HEK293 (cell line): ENCODE measurements around the gene SGPL1.

Source experiments
- CTCF ChIA-PET: fragments of 350-600 bp; formaldehyde crosslinking; extraction: SDS; loops from one replicate; lab custom pipeline; 2021; ENCODE audit warnings: antibody characterized with exemption; lab: Yijun Ruan, JAX
- POLR2A ChIA-PET: fragments of 300-600 bp; formaldehyde crosslinking; extraction: SDS; loops from one replicate; lab custom pipeline; 2020; ENCODE audit warnings: antibody characterized with exemption, inconsistent platforms; lab: Yijun Ruan, JAX
- H3K27ac ChIP-seq: fragments of 200-500 bp; sonication (Bioruptor generic); 2 replicates; pipeline ENCODE4 v1.5.1; 2014; ENCODE audit warnings: low read depth, low read length, control low read depth, inconsistent platforms; ENCODE audit errors: extremely low read depth
- H3K36me3 ChIP-seq, 2 experiments: fragments of 200-500 bp in 1 of 2; sonication (Bioruptor generic) in 1 of 2; 1 replicate in 1 of 2; 2 replicates in 1 of 2; pipeline ENCODE4 v1.5.1; 2014 to 2017; ENCODE audit warnings: inconsistent platforms in 2 of 2, low read length in 2 of 2; ENCODE audit not compliant: control insufficient read depth in 2 of 2, insufficient read depth in 1 of 2
- H3K4me1 ChIP-seq: fragments of 200-500 bp; sonication (Bioruptor generic); 2 replicates; pipeline ENCODE4 v1.5.1; 2014; ENCODE audit warnings: mild to moderate bottlenecking, low read length, inconsistent platforms; ENCODE audit not compliant: control insufficient read depth, insufficient read depth
- H3K4me3 ChIP-seq: 2 replicates; pipeline ENCODE4 v1.5.1; 2011; ENCODE audit warnings: low read depth, mild to moderate bottlenecking, control low read depth, low read length, moderate library complexity
- H3K9me3 ChIP-seq: fragments of 200-500 bp; sonication (Bioruptor generic); 2 replicates; pipeline ENCODE4 v1.5.1; 2014; ENCODE audit warnings: low read depth, low read length, inconsistent platforms; ENCODE audit not compliant: control insufficient read depth, insufficient read depth
- ELK4 ChIP-seq: IDR thresholded peaks from 2 replicates; pipeline ENCODE4 v1.6.1; 2011; ENCODE audit warnings: mild to moderate bottlenecking, low read depth, low read length, borderline replicate concordance
- PRDM10 ChIP-seq: fragments of 450-650 bp; formaldehyde crosslinking; IDR thresholded peaks from 2 replicates; pipeline ENCODE4 v1.5.1; 2016; ENCODE audit warnings: missing biosample characterization, missing genetic modification characterization
- SCRT1 ChIP-seq: fragments of 450-650 bp; formaldehyde crosslinking; IDR thresholded peaks from 2 replicates; pipeline ENCODE4 v1.5.1; 2016; ENCODE audit warnings: missing biosample characterization, missing genetic modification characterization, borderline replicate concordance
- SCRT2 ChIP-seq: fragments of 450-650 bp; formaldehyde crosslinking; IDR thresholded peaks from 2 replicates; pipeline ENCODE4 v1.5.1; 2016; ENCODE audit warnings: missing biosample characterization, missing genetic modification characterization
- SP7 ChIP-seq: fragments of 450-650 bp; formaldehyde crosslinking; IDR thresholded peaks from 2 replicates; pipeline ENCODE4 v1.5.1; 2016; ENCODE audit warnings: missing biosample characterization, missing genetic modification characterization
- YY1 ChIP-seq: fragments of 450-650 bp; formaldehyde crosslinking; IDR thresholded peaks from 2 replicates; pipeline ENCODE4 v1.5.1; 2018; ENCODE audit warnings: missing biosample characterization, missing genetic modification characterization
- ZBTB11 ChIP-seq: fragments of 450-650 bp; formaldehyde crosslinking; conservative IDR thresholded peaks from 2 replicates; pipeline ENCODE4 v1.5.1; 2016; ENCODE audit warnings: low read depth, missing biosample characterization, missing genetic modification characterization
- ZBTB48 ChIP-seq: fragments of 450-650 bp; formaldehyde crosslinking; IDR thresholded peaks from 2 replicates; pipeline ENCODE4 v1.5.1; 2016; ENCODE audit warnings: missing biosample characterization, missing genetic modification characterization
- ZNF133 ChIP-seq: fragments of 450-650 bp; formaldehyde crosslinking; IDR thresholded peaks from 2 replicates; pipeline ENCODE4 v1.5.1; 2016; ENCODE audit warnings: missing biosample characterization, missing genetic modification characterization
- ZNF138 ChIP-seq: fragments of 450-650 bp; formaldehyde crosslinking; IDR thresholded peaks from 2 replicates; pipeline ENCODE4 v1.5.1; 2016; ENCODE audit warnings: missing biosample characterization, missing genetic modification characterization, borderline replicate concordance
- ZNF341 ChIP-seq: fragments of 450-650 bp; formaldehyde crosslinking; IDR thresholded peaks from 2 replicates; pipeline ENCODE4; 2016; ENCODE audit warnings: low read depth, missing biosample characterization, missing genetic modification characterization
- ZNF521 ChIP-seq: fragments of 450-650 bp; formaldehyde crosslinking; IDR thresholded peaks from 2 replicates; pipeline ENCODE4 v1.5.1; 2017; ENCODE audit warnings: missing biosample characterization, mild to moderate bottlenecking, missing genetic modification characterization
- ZNF560 ChIP-seq: fragments of 450-650 bp; formaldehyde crosslinking; IDR thresholded peaks from 2 replicates; pipeline ENCODE4 v1.5.1; 2017; ENCODE audit warnings: missing biosample characterization, missing genetic modification characterization, borderline replicate concordance
- ZNF585B ChIP-seq: fragments of 450-650 bp; formaldehyde crosslinking; IDR thresholded peaks from 2 replicates; pipeline ENCODE4 v1.5.1; 2016; ENCODE audit warnings: missing biosample characterization, missing genetic modification characterization
- ZNF596 ChIP-seq: fragments of 450-650 bp; IDR thresholded peaks from 2 replicates; pipeline ENCODE4 v1.5.0; 2018; ENCODE audit warnings: missing biosample characterization, mild to moderate bottlenecking, missing genetic modification characterization, moderate library complexity
- ZNF624 ChIP-seq: fragments of 450-650 bp; formaldehyde crosslinking; IDR thresholded peaks from 2 replicates; pipeline ENCODE4 v1.5.1; 2017; ENCODE audit warnings: missing biosample characterization, missing genetic modification characterization
- ZNF626 ChIP-seq: fragments of 450-650 bp; sonication (Bioruptor Pico); formaldehyde crosslinking; IDR thresholded peaks from 2 replicates; pipeline ENCODE4 v1.5.1; 2018; ENCODE audit warnings: missing biosample characterization, missing genetic modification characterization, inconsistent platforms
- ZNF670 ChIP-seq: fragments of 450-650 bp; formaldehyde crosslinking; IDR thresholded peaks from 2 replicates; pipeline ENCODE4 v1.5.1; 2016; ENCODE audit warnings: missing biosample characterization, missing genetic modification characterization, low read depth
- ZNF677 ChIP-seq: fragments of 450-650 bp; IDR thresholded peaks from 2 replicates; pipeline ENCODE4 v1.5.0; 2018; ENCODE audit warnings: missing biosample characterization, mild to moderate bottlenecking, missing genetic modification characterization, moderate library complexity
- ZNF76 ChIP-seq: fragments of 450-650 bp; formaldehyde crosslinking; IDR thresholded peaks from 2 replicates; pipeline ENCODE4; 2016; ENCODE audit warnings: low read depth, missing biosample characterization, missing genetic modification characterization, borderline replicate concordance
- ZNF785 ChIP-seq: fragments of 450-650 bp; formaldehyde crosslinking; IDR thresholded peaks from 2 replicates; pipeline ENCODE4 v1.5.1; 2016; ENCODE audit warnings: missing biosample characterization, missing genetic modification characterization
- ZSCAN23 ChIP-seq: fragments of 450-650 bp; formaldehyde crosslinking; IDR thresholded peaks from 2 replicates; pipeline ENCODE4 v1.5.1; 2016; ENCODE audit warnings: missing biosample characterization, missing genetic modification characterization
- TF ChIP-seq, protein P1 (sequence below): fragments of 450-650 bp; formaldehyde crosslinking; IDR thresholded peaks from 2 replicates; pipeline ENCODE4 v1.5.1; 2016; ENCODE audit warnings: missing biosample characterization, missing genetic modification characterization
- TF ChIP-seq, protein P2 (sequence below): fragments of 450-650 bp; formaldehyde crosslinking; IDR thresholded peaks from 2 replicates; pipeline ENCODE4 v1.5.1; 2016; ENCODE audit warnings: missing biosample characterization, missing genetic modification characterization

Gene SGPL1

DNA sequence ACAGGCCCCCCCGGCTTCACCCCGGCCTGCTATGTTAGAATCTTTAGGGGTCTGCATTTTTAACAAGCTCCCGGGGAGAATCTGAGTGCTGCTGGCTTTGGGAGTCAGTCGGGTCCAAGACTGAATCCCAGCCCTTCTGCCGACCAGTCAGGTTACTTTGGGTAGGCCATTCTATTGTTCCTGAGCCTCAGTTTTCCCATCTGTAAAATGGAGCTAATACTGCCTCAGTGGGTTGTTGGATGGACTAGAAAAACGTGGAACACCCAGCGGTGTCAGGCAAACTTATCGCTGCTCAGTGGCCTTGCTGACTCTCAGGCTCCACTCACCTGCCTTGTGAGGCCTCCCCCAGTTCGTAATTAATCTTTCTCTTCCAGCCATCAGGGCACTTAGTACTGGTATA, 42.3 kb upstream of the SGPL1 start:
- H3K4me3 ChIP-seq = no peak overlapping the region
- no peak for TF ChIP-seq YY1
- no peak for TF ChIP-seq ZNF624 (tag by site-specific recombination)
- TF ChIP-seq ZNF677 (tag by site-specific recombination) = no peak
- no peak for TF ChIP-seq PRDM10 (tag by site-specific recombination)
- TF ChIP-seq SCRT2 = no peak
- TF ChIP-seq, protein P1, sequence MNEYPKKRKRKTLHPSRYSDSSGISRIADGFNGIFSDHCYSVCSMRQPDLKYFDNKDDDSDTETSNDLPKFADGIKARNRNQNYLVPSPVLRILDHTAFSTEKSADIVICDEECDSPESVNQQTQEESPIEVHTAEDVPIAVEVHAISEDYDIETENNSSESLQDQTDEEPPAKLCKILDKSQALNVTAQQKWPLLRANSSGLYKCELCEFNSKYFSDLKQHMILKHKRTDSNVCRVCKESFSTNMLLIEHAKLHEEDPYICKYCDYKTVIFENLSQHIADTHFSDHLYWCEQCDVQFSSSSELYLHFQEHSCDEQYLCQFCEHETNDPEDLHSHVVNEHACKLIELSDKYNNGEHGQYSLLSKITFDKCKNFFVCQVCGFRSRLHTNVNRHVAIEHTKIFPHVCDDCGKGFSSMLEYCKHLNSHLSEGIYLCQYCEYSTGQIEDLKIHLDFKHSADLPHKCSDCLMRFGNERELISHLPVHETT (tag by site-specific recombination) = no peak
- TF ChIP-seq ZNF670 = no peak
- no peak for TF ChIP-seq SP7 (tag by site-specific recombination)
- TF ChIP-seq, protein P2, sequence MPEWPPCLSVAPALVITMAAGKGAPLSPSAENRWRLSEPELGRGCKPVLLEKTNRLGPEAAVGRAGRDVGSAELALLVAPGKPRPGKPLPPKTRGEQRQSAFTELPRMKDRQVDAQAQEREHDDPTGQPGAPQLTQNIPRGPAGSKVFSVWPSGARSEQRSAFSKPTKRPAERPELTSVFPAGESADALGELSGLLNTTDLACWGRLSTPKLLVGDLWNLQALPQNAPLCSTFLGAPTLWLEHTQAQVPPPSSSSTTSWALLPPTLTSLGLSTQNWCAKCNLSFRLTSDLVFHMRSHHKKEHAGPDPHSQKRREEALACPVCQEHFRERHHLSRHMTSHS = no peak
- TF ChIP-seq ZNF626 (tag by site-specific recombination) = no peak
- TF ChIP-seq ZNF341 = no peak
- TF ChIP-seq ZNF521 (tag by site-specific recombination) = no peak
- no peak for TF ChIP-seq ZSCAN23 (tag by site-specific recombination)
- no peak for TF ChIP-seq ZNF133
- TF ChIP-seq, all 188 proteins: peak for 0
- no peaks in the 10 kb centered on the region for H3K9me3 ChIP-seq
- H3K36me3 ChIP-seq = no peaks in the 10 kb centered on the region
- ChIA-PET CTCF (interaction anchor here (0.6 to 1.0 kb wide), 2 partner anchors 14 to 107 kb away, joined by 3 read pairs; no protein-coding TSS in a partner anchor), POLR2A (no interaction called here)
- no peaks in the 10 kb centered on the region for H3K4me1 ChIP-seq
- H3K27ac ChIP-seq = no peak overlapping the region

GRCh38 chr10:70773965-70774809, 41.6 kb upstream of the SGPL1 start:
- Histone ChIP-seq H3K27ac (no peak overlapping the region), H3K4me1 (no peaks in the 10 kb centered on the region), H3K9me3 (no peaks in the 10 kb centered on the region), H3K4me3 (no peak overlapping the region), H3K36me3 (no peaks in the 10 kb centered on the region)
- CTCF ChIA-PET = interaction anchor here (1.0 kb wide), 1 partner anchor 15 kb away, joined by 3 read pairs; no protein-coding TSS in a partner anchor
- POLR2A ChIA-PET = no interaction called here
- no peak for TF ChIP-seq ZNF138
- no peak for TF ChIP-seq ZNF670
- no peak for TF ChIP-seq ZBTB48 (tag by site-specific recombination)
- no peak for TF ChIP-seq ZNF785
- TF ChIP-seq ZNF596 = no peak
- no peak for TF ChIP-seq ZNF585B (tag by site-specific recombination)
- TF ChIP-seq SCRT1 (tag by site-specific recombination) = no peak
- no peak for TF ChIP-seq ZNF76
- no peak for TF ChIP-seq ELK4
- TF ChIP-seq ZBTB11 (tag by site-specific recombination) = no peak
- no peak for TF ChIP-seq ZNF560
